ENCODE results near the gene FABP6.

GRCh38 chr5:160272889-160273288 lies 43.6 kb downstream of the FABP6 start:
- TF ChIP-seq, protein P1, sequence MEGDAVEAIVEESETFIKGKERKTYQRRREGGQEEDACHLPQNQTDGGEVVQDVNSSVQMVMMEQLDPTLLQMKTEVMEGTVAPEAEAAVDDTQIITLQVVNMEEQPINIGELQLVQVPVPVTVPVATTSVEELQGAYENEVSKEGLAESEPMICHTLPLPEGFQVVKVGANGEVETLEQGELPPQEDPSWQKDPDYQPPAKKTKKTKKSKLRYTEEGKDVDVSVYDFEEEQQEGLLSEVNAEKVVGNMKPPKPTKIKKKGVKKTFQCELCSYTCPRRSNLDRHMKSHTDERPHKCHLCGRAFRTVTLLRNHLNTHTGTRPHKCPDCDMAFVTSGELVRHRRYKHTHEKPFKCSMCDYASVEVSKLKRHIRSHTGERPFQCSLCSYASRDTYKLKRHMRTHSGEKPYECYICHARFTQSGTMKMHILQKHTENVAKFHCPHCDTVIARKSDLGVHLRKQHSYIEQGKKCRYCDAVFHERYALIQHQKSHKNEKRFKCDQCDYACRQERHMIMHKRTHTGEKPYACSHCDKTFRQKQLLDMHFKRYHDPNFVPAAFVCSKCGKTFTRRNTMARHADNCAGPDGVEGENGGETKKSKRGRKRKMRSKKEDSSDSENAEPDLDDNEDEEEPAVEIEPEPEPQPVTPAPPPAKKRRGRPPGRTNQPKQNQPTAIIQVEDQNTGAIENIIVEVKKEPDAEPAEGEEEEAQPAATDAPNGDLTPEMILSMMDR (IDR thresholded peaks at IDR 0.05): no peak
- TF ChIP-seq POLR2A (IDR thresholded peaks at IDR 0.05): no peak

All from suprapubic skin (tissue), 3 donors.